ENCODE data around the gene PRPF18.

- TF ChIP-seq CTCF (IDR thresholded peaks at IDR 0.05) (no peak), POLR2A (IDR thresholded peaks at IDR 0.05; ENCODE audit: low read length) (no peak), CEBPB (IDR thresholded peaks at IDR 0.05) (no peak), ELK1 (IDR thresholded peaks at IDR 0.05; ENCODE audit: low read depth, low read length) (no peak), BHLHE40 (IDR thresholded peaks at IDR 0.05; ENCODE audit: low read depth, low read length) (no peak), RAD21 (conservative IDR thresholded peaks at IDR 0.05 in 1 of 2, IDR thresholded peaks at IDR 0.05 in 1 of 2) (no peak), MAX (IDR thresholded peaks at IDR 0.05) (no peak), EP300 (IDR thresholded peaks at IDR 0.05) (no peak), EHF (CRISPR knock-in tag; IDR thresholded peaks at IDR 0.05) (no peak)
These were observed 19.7 kb upstream of the PRPF18 start for GRCh38 chr10:13567030-13567429.

Data from A549 (cell line).